Bronchial epithelial cell (primary cell): ENCODE results near the gene VGLL4. TPM values are rescaled to one million over a fixed set of nuclear protein-coding genes. Genes with fewer than 3 reads are reported as not detected.
A peak's percentile ranks its signal among the peaks of the same experiment; 100 is the strongest.
"Not testable (repeated sequence)": the region's sequence is repeated elsewhere in the genome, so short reads cannot be mapped to it uniquely, and the experiment has no call there.

ENCODE experiments used
- DNase-seq: peaks from one replicate; pipeline ENCODE4 v3.0.0-alpha.2; 2010; ENCODE audit warnings: low read depth
- FAIRE-seq: peaks from 2 replicates; lab custom pipeline; 2011; peaks lifted over from hg19 to GRCh38; lab: Jason Lieb, UNC
- H3K27me3 ChIP-seq: 2 replicates; pipeline ENCODE4 v1.5.1; 2011; ENCODE audit warnings: low read length; ENCODE audit not compliant: control insufficient read depth, insufficient read depth
- H3K36me3 ChIP-seq: 2 replicates; pipeline ENCODE4 v1.5.1; 2011; ENCODE audit warnings: low read length; ENCODE audit not compliant: control insufficient read depth, insufficient read depth
- H3K4me3 ChIP-seq: 2 replicates; pipeline ENCODE4 v1.5.1; 2011; ENCODE audit warnings: mild to moderate bottlenecking, low read depth, low read length, control low read depth
- total RNA-seq: library from RNA; depleted of rRNA; stranded (reverse); fragments of >200 nt; gene quantifications from 2 replicates; pipeline ENCODE4 v1.2.1, GENCODE V29; 2014
- TF ChIP-seq, protein P1 (sequence below): IDR thresholded peaks from 2 replicates; pipeline ENCODE4 v1.5.1; 2011; ENCODE audit warnings: mild to moderate bottlenecking, moderate library complexity, low read length, control low read depth, inconsistent platforms; ENCODE audit not compliant: insufficient read depth, severe bottlenecking

The VGLL4 gene
- total RNA-seq, result 32.6 and 36.6 TPM in 2 replicates

GRCh38 chr3:11643605-11644087 lies at the start of gene VGLL4:
Gene VGLL4, minus strand, starts transcription at chr3:11643915. Its CDS starts 397 bp downstream, at chr3:11643518.
- FAIRE-seq, result no peak
- TF ChIP-seq, protein P1, sequence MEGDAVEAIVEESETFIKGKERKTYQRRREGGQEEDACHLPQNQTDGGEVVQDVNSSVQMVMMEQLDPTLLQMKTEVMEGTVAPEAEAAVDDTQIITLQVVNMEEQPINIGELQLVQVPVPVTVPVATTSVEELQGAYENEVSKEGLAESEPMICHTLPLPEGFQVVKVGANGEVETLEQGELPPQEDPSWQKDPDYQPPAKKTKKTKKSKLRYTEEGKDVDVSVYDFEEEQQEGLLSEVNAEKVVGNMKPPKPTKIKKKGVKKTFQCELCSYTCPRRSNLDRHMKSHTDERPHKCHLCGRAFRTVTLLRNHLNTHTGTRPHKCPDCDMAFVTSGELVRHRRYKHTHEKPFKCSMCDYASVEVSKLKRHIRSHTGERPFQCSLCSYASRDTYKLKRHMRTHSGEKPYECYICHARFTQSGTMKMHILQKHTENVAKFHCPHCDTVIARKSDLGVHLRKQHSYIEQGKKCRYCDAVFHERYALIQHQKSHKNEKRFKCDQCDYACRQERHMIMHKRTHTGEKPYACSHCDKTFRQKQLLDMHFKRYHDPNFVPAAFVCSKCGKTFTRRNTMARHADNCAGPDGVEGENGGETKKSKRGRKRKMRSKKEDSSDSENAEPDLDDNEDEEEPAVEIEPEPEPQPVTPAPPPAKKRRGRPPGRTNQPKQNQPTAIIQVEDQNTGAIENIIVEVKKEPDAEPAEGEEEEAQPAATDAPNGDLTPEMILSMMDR, result peak; percentile 15

GRCh38 chr3:11692532-11692813 lies 48.8 kb upstream of the VGLL4 start:
- no peaks in the 10 kb centered on the region for H3K27me3 ChIP-seq
- no peak for FAIRE-seq
- H3K36me3 ChIP-seq, result peaks cover 6% of the 10 kb centered on the region
- DNase-seq, result no peak
- no peak overlapping the region for H3K4me3 ChIP-seq
- TF ChIP-seq, protein P1, result no peak

More at GRCh38 chr3:11643605-11644087, at the start of gene VGLL4:
- DNase-seq, result peak; percentile 73
- Histone ChIP-seq H3K4me3 (peak within 1 kb of the TSS; percentile 56), H3K36me3 (peaks cover 1% of the 10 kb centered on the region), H3K27me3 (no peaks in the 10 kb centered on the region)

- H3K4me3 ChIP-seq, result no peak overlapping the region
- TF ChIP-seq, protein P1, result no peak
- H3K27me3 ChIP-seq, result no peaks in the 10 kb centered on the region
- H3K36me3 ChIP-seq, result peaks cover 6% of the 10 kb centered on the region
- FAIRE-seq (peak; percentile 52), DNase-seq (no peak)
Observed at GRCh38 chr3:11691767-11692531, 48.2 kb upstream of the VGLL4 start.

DNA sequence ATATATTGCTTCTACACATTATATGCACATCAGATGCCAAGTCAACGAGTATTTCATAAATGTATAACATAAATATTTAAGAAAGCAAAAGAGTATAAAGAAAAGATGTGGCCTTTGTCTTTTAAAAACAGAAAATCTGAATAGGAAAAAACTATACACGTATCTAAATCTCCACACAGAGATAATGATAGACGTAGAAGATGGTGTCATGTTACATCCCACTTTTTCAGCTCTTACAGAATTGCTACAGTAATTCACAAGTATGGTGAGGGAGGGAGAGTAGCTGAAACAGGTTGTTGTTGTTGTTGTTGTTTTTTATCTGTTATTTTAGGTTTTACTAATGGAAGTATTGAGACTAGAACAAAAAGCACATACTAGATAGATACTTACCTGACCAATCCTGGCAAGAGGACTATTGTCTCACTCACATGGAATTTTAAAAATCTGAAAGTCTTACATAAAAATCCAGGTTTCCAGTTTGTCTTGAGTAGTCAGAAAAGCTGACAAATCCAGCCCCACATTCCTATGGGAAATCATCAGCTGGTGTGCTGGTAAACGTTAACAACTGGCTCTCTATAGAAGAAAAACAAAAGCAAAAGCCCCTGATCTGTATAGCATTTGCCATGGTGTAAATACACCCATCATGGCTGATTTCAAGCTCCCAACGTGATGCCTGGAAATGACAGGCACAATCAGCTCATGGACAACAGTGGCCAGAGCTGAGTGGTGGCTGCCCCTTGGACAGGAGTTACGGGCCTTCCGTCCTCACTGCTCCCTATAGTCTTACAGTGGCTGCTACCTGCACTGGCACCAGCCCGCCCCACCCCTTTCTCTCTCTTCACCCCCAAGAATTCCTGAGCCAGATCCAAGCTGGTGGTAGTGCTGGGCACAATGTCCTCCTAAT lies 47.4 kb upstream of the VGLL4 start:
- Histone ChIP-seq H3K4me3 (no peak overlapping the region), H3K36me3 (peaks cover 6% of the 10 kb centered on the region), H3K27me3 (no peaks in the 10 kb centered on the region)
- TF ChIP-seq, protein P1, result no peak
- FAIRE-seq (no peak), DNase-seq (peak; percentile 55)

DNA sequence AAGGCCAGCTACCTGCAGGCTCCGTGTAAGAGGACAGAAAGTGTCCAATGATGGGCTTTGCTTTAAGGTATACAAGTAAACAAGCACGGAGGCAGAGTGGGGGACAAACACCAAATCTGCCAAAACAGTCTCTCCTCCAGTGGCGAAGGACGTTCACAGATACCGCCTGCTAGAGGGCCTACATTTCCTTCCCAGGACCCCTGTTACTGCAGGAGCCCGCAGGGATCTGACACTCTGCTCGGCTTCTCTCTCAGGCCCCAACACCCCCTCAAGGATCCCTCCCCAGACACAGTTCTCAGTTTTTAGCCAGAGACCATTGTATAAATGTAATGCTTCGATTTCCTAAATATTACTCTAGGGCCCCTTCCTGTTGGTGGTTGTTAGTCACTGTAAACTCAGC lies 46.0 kb upstream of the VGLL4 start:
- Histone ChIP-seq H3K4me3 (no peak overlapping the region), H3K27me3 (no peaks in the 10 kb centered on the region), H3K36me3 (peaks cover 6% of the 10 kb centered on the region)
- no peak for DNase-seq
- no peak for FAIRE-seq
- TF ChIP-seq, protein P1, result no peak

- FAIRE-seq, H3K27me3 ChIP-seq, H3K4me3 ChIP-seq, DNase-seq, H3K36me3 ChIP-seq: not testable (repeated sequence)
Observed at GRCh38 chr3:11684980-11685379, 41.3 kb upstream of the VGLL4 start.
